ENCODE results near the gene PPP2R5D. TPM values are rescaled to one million over a fixed set of nuclear protein-coding genes. Genes with fewer than 3 reads are reported as not detected.

Gene PPP2R5D
- total and polyA plus RNA-seq, 2 of the 8 experiments (the other 6 are each of a cell fraction or from before 2014, with no cell fraction given): 52.1 to 55.7 TPM

GRCh38 chr6:42959917-42960242 is 24.5 kb upstream of the PPP2R5D start:
- TF ChIP-seq KDM1A (IDR thresholded peaks at IDR 0.05; ENCODE audit: borderline replicate concordance, low read length): 0 out of 2 replicates have a peak, but pooled peaks have one; percentile 12
- no peak for TF ChIP-seq ATF2 (IDR thresholded peaks at IDR 0.05; ENCODE audit: low read length)
- H2AFZ ChIP-seq (ENCODE audit: low read length): peak overlapping the region; percentile 94; the same call in 1 of the 2 replicates
- no peak overlapping the region for H3K4ac ChIP-seq (replicated peaks; ENCODE audit: insufficient read length, low read depth, low read length)
- H3K27ac ChIP-seq (ENCODE audit: low read depth, low read length): no peak overlapping the region
- WGBS, 2 experiments (ENCODE audit: extremely low coverage in 1 of 2, insufficient coverage in 1 of 2, insufficient read length in 1 of 2, insufficient replicate concordance in 2 of 2, low coverage in 1 of 2, low lambda C conversion rate in 2 of 2, missing lambda C conversion rate in 1 of 2): 39% methylated on average over 13 of the region's 13 CpGs; no CpG with 5 or more reads in 1 of the 2 experiments
- no peak overlapping the region for H3K56ac ChIP-seq (replicated peaks; ENCODE audit: insufficient read length, low read depth, low read length)
- no peak overlapping the region for H4K8ac ChIP-seq (ENCODE audit: extremely low read depth, insufficient read depth, low read length)
- DNase-seq (ENCODE audit: low read depth in 1 of 2, low spot score in 2 of 2): no peak
- no peak overlapping the region for H3K23ac ChIP-seq (ENCODE audit: insufficient read length)
- peaks cover 10% of the 10 kb centered on the region for H3K23me2 ChIP-seq (ENCODE audit: low read depth, low read length)
- no peak for FAIRE-seq
- H3K4me2 ChIP-seq (ENCODE audit: insufficient read depth in 1 of 2, low read depth in 2 of 2, low read length in 2 of 2): peak overlapping the region; percentile 69 to 99
- CTCF ChIA-PET (ENCODE audit: partially characterized antibody): interaction anchor here (0.5 to 2.1 kb wide), 9 partner anchors 8 to 429 kb away, joined by 3 to 6 read pairs (median 3); partner anchors contain the start of genes KLHDC3, MEA1 and RRP36
- H2BK120ac ChIP-seq (replicated peaks; ENCODE audit: low read depth, low read length): no peak overlapping the region
- POLR2A ChIA-PET (ENCODE audit: partially characterized antibody): interaction anchor here (0.7 to 5.3 kb wide), 20 partner anchors 8 to 214 kb away, joined by 3 to 21 read pairs (median 4); partner anchors contain the start of genes CNPY3, PEX6, PPP2R5D and RPL7L1
- no peak overlapping the region for H4K5ac ChIP-seq (ENCODE audit: insufficient read length, low read depth, low read length)
- no peak overlapping the region for H2BK12ac ChIP-seq (ENCODE audit: low read depth, low read length)
- no peak overlapping the region for H2BK15ac ChIP-seq (ENCODE audit: low read length)
- H2BK5ac ChIP-seq (ENCODE audit: low read depth, low read length): no peak overlapping the region
- peaks cover 0 to 8% (median 6%) of the 10 kb centered on the region in 4 experiments; a peak in 5 of 7 replicates for H3K4me1 ChIP-seq (replicated peaks in 1 of 4; ENCODE audit: control insufficient read depth in 3 of 4, insufficient read depth in 4 of 4, low read length in 3 of 4)
- H4K91ac ChIP-seq (replicated peaks; ENCODE audit: insufficient read length, low read length): no peak overlapping the region
- H3K9ac ChIP-seq (replicated peaks in 1 of 4; ENCODE audit: extremely low read depth in 1 of 4, low read depth in 3 of 4, low read length in 3 of 4): no peak overlapping the region; a peak in 1 of 7 replicates
- peak overlapping the region; percentile 50 to 87 (median 76) for H3K4me3 ChIP-seq (ENCODE audit: extremely low read depth in 1 of 4, insufficient read depth in 2 of 4, low read depth in 3 of 4, low read length in 4 of 4)
- no peaks in the 10 kb centered on the region for H3K9me3 ChIP-seq (ENCODE audit: insufficient read depth in 2 of 2, low read depth in 1 of 2, low read length in 1 of 2)
- H3K79me1 ChIP-seq (ENCODE audit: low read depth, low read length): no peaks in the 10 kb centered on the region; the same call in 1 of the 2 replicates
- peaks cover 0 to 2% (median 0%) of the 10 kb centered on the region in 4 experiments; a peak in 1 of 8 replicates for H3K36me3 ChIP-seq (ENCODE audit: control insufficient read depth in 2 of 4, insufficient read depth in 4 of 4, low read length in 3 of 4)
- no peak overlapping the region for H2BK20ac ChIP-seq (ENCODE audit: low read length)
- H4K20me1 ChIP-seq (replicated peaks in 1 of 2; ENCODE audit: control insufficient read depth in 1 of 2, insufficient read depth in 2 of 2, low read length in 2 of 2): no peaks in the 10 kb centered on the region
- H3K18ac ChIP-seq (ENCODE audit: extremely low read depth, low read length): no peak overlapping the region
- no peak overlapping the region for H3K14ac ChIP-seq (ENCODE audit: insufficient read length)
- H3K27me3 ChIP-seq (replicated peaks in 1 of 4; ENCODE audit: control insufficient read depth in 3 of 4, extremely low read depth in 1 of 4, insufficient read depth in 3 of 4, low read length in 3 of 4): peaks cover 0 to 13% (median 10%) of the 10 kb centered on the region in 4 experiments; a peak in 5 of 7 replicates
- H3K79me2 ChIP-seq (ENCODE audit: control insufficient read depth in 1 of 2, insufficient read depth in 2 of 2, low read length in 2 of 2): no peaks in the 10 kb centered on the region
- H2AK5ac ChIP-seq (ENCODE audit: low read depth, low read length): no peak overlapping the region

Measured in H1 (cell line).